ENCODE measurements around the gene KRT86.

The KRT86 gene

DNA sequence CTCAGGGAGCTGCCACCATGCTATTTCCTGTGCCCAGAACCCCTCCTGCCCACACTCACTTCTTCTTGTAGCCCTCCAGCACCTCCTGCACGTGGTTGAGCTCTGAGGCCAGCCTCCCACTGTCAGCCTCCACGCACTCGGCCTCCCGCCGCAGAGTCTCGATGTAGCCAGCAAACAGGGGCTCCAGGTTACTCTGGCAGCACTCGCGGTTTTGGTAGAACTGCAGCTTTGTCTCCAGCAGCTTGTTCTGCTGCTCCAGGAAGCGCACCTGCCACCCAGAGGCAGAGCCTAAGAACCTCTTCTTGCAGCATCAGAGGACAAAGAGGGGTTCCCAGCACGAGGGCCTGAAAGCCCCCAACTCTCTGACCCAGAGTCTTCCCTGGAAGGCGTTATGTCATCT is 44.7 kb downstream of the KRT86 start:
- no peak for DNase-seq (ENCODE audit: low spot score)
- CTCF ChIA-PET, result interaction anchor here (0.6 to 1.4 kb wide), 6 partner anchors 10 to 162 kb away, joined by 3 to 5 read pairs (median 4); no protein-coding TSS in a partner anchor
- POLR2A ChIA-PET (ENCODE audit: low non-redundant PET), result no interaction called here
- TF ChIP-seq, protein P1, sequence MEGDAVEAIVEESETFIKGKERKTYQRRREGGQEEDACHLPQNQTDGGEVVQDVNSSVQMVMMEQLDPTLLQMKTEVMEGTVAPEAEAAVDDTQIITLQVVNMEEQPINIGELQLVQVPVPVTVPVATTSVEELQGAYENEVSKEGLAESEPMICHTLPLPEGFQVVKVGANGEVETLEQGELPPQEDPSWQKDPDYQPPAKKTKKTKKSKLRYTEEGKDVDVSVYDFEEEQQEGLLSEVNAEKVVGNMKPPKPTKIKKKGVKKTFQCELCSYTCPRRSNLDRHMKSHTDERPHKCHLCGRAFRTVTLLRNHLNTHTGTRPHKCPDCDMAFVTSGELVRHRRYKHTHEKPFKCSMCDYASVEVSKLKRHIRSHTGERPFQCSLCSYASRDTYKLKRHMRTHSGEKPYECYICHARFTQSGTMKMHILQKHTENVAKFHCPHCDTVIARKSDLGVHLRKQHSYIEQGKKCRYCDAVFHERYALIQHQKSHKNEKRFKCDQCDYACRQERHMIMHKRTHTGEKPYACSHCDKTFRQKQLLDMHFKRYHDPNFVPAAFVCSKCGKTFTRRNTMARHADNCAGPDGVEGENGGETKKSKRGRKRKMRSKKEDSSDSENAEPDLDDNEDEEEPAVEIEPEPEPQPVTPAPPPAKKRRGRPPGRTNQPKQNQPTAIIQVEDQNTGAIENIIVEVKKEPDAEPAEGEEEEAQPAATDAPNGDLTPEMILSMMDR (conservative IDR thresholded peaks at IDR 0.05; ENCODE audit: low read depth), result no peak
- no peak overlapping the region for H3K27ac ChIP-seq

DNA sequence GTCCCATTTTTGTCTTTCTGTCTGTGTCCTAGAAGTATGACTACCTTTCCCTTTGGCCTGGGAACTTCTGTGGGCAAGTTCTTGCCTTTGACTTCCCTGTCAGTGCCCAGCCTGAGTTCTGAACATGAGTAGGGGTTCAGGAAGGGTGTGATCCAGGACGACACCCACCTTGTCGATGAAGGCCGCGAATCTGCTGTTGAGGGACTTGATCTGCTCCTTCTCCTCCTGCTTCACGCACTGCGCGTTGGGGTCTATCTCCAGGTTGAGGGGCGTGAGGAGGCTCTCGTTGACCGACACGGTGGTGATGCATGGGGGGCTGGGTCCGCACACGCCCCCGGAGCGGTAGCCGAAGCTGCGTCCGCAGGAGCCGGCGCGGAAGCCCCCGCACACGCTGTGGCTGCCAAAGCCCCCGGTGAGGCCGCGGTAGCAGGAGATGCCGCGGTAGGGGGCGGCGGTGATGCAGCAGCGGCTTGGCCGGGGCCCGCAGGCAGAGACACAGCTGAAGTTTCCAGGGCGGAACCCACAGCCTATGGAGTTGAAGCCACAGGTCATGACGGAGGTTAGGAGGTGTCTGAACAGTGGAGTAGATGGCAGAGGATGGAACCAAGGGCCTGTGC is 46.4 kb downstream of the KRT86 start, which contains the start of gene KRT83:
TSS of gene KRT83 (minus strand) at position 615 of the 617 bp plus-strand sequence. CDS start at position 552, 63 bp downstream.
- DNase-seq (ENCODE audit: low spot score), result no peak
- ChIA-PET POLR2A (ENCODE audit: low non-redundant PET) (no interaction called here), CTCF (interaction anchor here (0.6 to 1.1 kb wide), 2 partner anchors 43 to 177 kb away, joined by 3 to 5 read pairs; no protein-coding TSS in a partner anchor)

DNA sequence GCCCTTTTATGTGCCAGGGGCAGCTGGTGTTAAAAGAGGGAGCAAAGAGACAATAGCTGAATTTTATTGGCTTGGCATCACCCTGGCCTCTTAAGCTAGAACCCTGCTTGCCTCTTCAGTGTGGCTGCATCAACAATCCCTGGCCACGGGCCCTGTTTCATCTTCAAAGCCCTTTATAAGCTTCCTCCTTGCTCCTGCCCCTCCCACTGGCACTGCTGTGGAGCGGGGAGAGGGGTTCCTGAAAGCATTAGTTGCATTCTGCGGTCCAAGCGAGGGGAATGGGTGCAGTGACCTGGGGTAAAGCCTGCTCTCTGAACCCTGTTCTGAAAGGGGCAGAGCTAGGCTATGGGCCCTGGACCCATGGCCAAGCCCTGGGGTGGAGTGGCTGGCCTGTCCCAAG is 47.0 kb downstream of the KRT86 start:
- TF ChIP-seq, protein P1 (conservative IDR thresholded peaks at IDR 0.05; ENCODE audit: low read depth), result no peak
- no peak overlapping the region for H3K27ac ChIP-seq
- ChIA-PET POLR2A (ENCODE audit: low non-redundant PET) (no interaction called here), CTCF (interaction anchor here (0.6 to 1.1 kb wide), 2 partner anchors 43 to 178 kb away, joined by 3 to 5 read pairs; no protein-coding TSS in a partner anchor)
- DNase-seq (ENCODE audit: low spot score), result no peak

More for the DNA sequence above, 46.4 kb downstream of the KRT86 start, which contains the start of gene KRT83:
- TF ChIP-seq, protein P1 (conservative IDR thresholded peaks at IDR 0.05; ENCODE audit: low read depth), result no peak
- no peak within 1 kb of the TSS for H3K27ac ChIP-seq

DNA sequence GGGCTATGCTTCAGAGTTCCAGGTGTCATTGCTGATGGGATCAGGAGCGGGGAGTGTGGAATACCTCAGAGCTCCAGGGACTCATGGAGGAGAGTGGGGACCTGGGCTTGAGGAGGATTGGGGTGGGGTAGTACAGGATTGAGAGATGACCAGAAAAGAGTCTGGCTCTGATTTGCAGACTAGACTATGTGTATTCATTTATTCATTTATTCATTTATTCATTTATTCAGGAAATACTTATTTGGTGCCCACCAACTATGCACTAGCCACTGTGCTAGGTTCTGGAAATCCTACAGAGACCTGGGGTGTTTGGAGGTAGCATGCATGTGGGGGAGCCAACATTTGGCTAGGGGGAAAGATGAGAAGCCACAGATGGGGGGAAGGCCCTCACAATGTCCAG is 47.6 kb downstream of the KRT86 start:
- H3K27ac ChIP-seq, result no peak overlapping the region
- ChIA-PET POLR2A (ENCODE audit: low non-redundant PET) (no interaction called here), CTCF (interaction anchor here (0.6 kb wide), 1 partner anchor 9 kb away, joined by 3 read pairs; no protein-coding TSS in a partner anchor)
- TF ChIP-seq, protein P1 (conservative IDR thresholded peaks at IDR 0.05; ENCODE audit: low read depth), result no peak
- DNase-seq (ENCODE audit: low spot score), result no peak

DNA sequence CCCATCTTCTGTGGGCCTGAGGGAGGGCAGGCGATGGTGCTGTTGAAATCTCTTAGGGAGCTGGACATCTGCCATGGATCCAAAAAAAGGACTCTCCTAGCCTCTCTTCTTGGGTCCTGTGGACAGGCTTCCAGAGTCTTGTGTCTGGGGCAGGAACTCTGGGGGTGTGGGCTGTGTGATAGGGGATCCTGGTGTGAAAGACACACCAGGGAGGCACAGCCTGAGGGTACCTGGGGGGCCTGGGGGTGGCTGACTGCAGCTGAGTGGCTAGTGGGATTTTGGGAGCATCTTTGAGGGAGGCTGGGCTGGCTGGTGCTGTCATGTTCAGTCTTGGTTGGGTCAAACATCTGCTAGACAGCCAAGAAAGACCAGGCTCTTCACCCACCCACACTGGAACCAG is 48.6 kb downstream of the KRT86 start:
- H3K27ac ChIP-seq, result no peak overlapping the region
- TF ChIP-seq, protein P1 (conservative IDR thresholded peaks at IDR 0.05; ENCODE audit: low read depth), result no peak
- ChIA-PET CTCF (interaction anchor here (0.6 kb wide), 1 partner anchor 582 kb away, joined by 3 read pairs; the partner anchor contains the start of gene KRT8), POLR2A (ENCODE audit: low non-redundant PET) (no interaction called here)
- DNase-seq (ENCODE audit: low spot score), result no peak

DNA sequence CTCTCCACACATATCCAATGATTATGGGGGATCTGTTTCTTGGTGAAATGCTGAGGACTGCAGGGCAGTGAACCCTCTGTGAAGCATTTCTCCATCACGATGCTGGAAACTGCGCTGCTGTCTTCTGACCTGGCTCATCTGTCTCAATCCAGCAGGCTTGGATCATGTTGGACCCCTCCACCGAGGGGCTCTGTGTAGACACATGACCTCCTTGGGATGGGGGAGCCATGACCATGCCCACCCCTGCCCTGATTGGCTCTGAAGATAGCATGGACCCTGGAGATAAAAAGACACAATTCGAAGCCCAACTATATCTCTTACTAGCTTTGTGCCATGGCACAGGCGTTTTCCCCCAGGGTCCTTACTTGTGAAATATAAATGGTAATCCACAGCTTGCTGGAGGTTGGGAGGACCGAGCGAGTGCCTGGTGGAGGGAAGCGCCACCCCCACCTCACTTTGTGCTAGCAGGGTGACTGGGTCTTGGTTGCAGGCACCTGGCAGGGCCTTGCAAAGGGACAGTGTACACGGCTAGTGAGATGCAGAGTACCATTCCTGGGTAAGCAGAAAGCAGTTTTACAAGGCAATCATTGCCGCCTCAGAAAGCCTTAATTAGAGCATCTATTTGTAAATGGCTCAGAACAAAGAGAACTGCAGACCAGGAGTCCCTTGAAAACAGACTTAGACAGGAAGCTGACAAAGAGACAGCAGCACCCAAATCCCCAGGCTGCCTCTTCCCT is 49.1 kb downstream of the KRT86 start:
- POLR2A ChIA-PET (ENCODE audit: low non-redundant PET), result no interaction called here
- no peak for DNase-seq (ENCODE audit: low spot score)
- CTCF ChIA-PET, result no interaction called here
- TF ChIP-seq, protein P1 (conservative IDR thresholded peaks at IDR 0.05; ENCODE audit: low read depth), result no peak
- H3K27ac ChIP-seq, result no peak overlapping the region
